ENCODE measurements around the gene MRNIP.

- TF ChIP-seq CTCF (conservative IDR thresholded peaks at IDR 0.05) (no peak), EZH2 (IDR thresholded peaks at IDR 0.05; ENCODE audit: low read depth) (no peak)
Observed at GRCh38 chr5:179876610-179876952, 18.0 kb upstream of the MRNIP start.
